GM08714 (cell line): ENCODE data around the gene IGF2BP3.
A peak's percentile ranks its signal among the peaks of the same experiment; 100 is the strongest.

ENCODE experiments used
- H3K4me3 ChIP-seq: fragments of 200-500 bp; sonication (Bioruptor generic); 2 replicates; pipeline ENCODE4 v1.5.1; 2014; ENCODE audit warnings: mild to moderate bottlenecking, low read length, inconsistent platforms
- ZNF274 ChIP-seq: IDR thresholded peaks from 2 replicates; pipeline ENCODE4 v1.6.1; 2012; ENCODE audit warnings: mild to moderate bottlenecking, low read depth, low read length

IGF2BP3 gene

GRCh38 chr7:23467291-23467805, 2.9 kb downstream of the IGF2BP3 start:
- no peak for TF ChIP-seq ZNF274
- peak overlapping the region; percentile 76 for H3K4me3 ChIP-seq

- peak overlapping the region; percentile 30; the same call in 1 of the 2 replicates for H3K4me3 ChIP-seq
Observed at GRCh38 chr7:23462846-23463245, 7.4 kb downstream of the IGF2BP3 start.

GRCh38 chr7:23458044-23458443, 12.2 kb downstream of the IGF2BP3 start:
- TF ChIP-seq ZNF274, result no peak
- H3K4me3 ChIP-seq, result no peak overlapping the region

More at GRCh38 chr7:23462846-23463245, 7.4 kb downstream of the IGF2BP3 start:
- TF ChIP-seq ZNF274, result no peak

- TF ChIP-seq ZNF274, result no peak
- H3K4me3 ChIP-seq, result no peak overlapping the region
Observed at GRCh38 chr7:23456093-23456492, 14.2 kb downstream of the IGF2BP3 start.

- TF ChIP-seq ZNF274, result no peak
Observed at GRCh38 chr7:23454881-23455526, 15.3 kb downstream of the IGF2BP3 start.

GRCh38 chr7:23450518-23450917, 19.8 kb downstream of the IGF2BP3 start:
- TF ChIP-seq ZNF274, result no peak
- no peak overlapping the region for H3K4me3 ChIP-seq

More at GRCh38 chr7:23454881-23455526, 15.3 kb downstream of the IGF2BP3 start:
- no peak overlapping the region for H3K4me3 ChIP-seq

GRCh38 chr7:23449941-23450340, 20.4 kb downstream of the IGF2BP3 start:
- no peak overlapping the region for H3K4me3 ChIP-seq
- no peak for TF ChIP-seq ZNF274

GRCh38 chr7:23445326-23445725, 25.0 kb downstream of the IGF2BP3 start:
- no peak for TF ChIP-seq ZNF274
- H3K4me3 ChIP-seq, result no peak overlapping the region

- no peak overlapping the region for H3K4me3 ChIP-seq
- TF ChIP-seq ZNF274, result no peak
Observed at GRCh38 chr7:23443974-23444373, 26.3 kb downstream of the IGF2BP3 start.

GRCh38 chr7:23438171-23438570, 32.1 kb downstream of the IGF2BP3 start:
- no peak overlapping the region for H3K4me3 ChIP-seq
- no peak for TF ChIP-seq ZNF274

- TF ChIP-seq ZNF274, result no peak
- no peak overlapping the region for H3K4me3 ChIP-seq
Observed at GRCh38 chr7:23434147-23434917, 36.0 kb downstream of the IGF2BP3 start.

- H3K4me3 ChIP-seq, result no peak overlapping the region
- TF ChIP-seq ZNF274, result no peak
Observed at GRCh38 chr7:23431702-23432199, 38.5 kb downstream of the IGF2BP3 start.

GRCh38 chr7:23430893-23431259, 39.4 kb downstream of the IGF2BP3 start:
- H3K4me3 ChIP-seq, result no peak overlapping the region

GRCh38 chr7:23426876-23427275, 43.4 kb downstream of the IGF2BP3 start:
- no peak overlapping the region for H3K4me3 ChIP-seq
- TF ChIP-seq ZNF274, result no peak

More at GRCh38 chr7:23430893-23431259, 39.4 kb downstream of the IGF2BP3 start:
- no peak for TF ChIP-seq ZNF274

GRCh38 chr7:23422909-23423308, 47.4 kb downstream of the IGF2BP3 start:
- H3K4me3 ChIP-seq, result no peak overlapping the region
- no peak for TF ChIP-seq ZNF274
